Left ventricle myocardium inferior (tissue), 1 donor: ENCODE results near the gene SLC46A2. TPM values are rescaled to one million over a fixed set of nuclear protein-coding genes. Genes with fewer than 3 reads are reported as not detected.

Experiments
- DNase-seq: peaks from one replicate; pipeline ENCODE4 v3.0.0-alpha.2; 2020
- H3K27ac ChIP-seq: fragments of 200-600 bp; replicated peaks from 2 replicates; pipeline ENCODE4 v1.8.0; 2021
- H3K27me3 ChIP-seq: fragments of 200-600 bp; 2 replicates; pipeline ENCODE4 v1.8.0; 2021; ENCODE audit warnings: low read depth
- H3K36me3 ChIP-seq: fragments of 200-600 bp; 2 replicates; pipeline ENCODE4 v1.8.0; 2021
- H3K4me1 ChIP-seq: fragments of 200-600 bp; 2 replicates; pipeline ENCODE4 v1.8.0; 2021
- H3K4me3 ChIP-seq: fragments of 200-600 bp; 2 replicates; pipeline ENCODE4 v1.8.0; 2021; ENCODE audit warnings: mild to moderate bottlenecking, moderate library complexity
- H3K9me3 ChIP-seq: fragments of 200-600 bp; replicated peaks from 2 replicates; pipeline ENCODE4 v1.8.0; 2021
- intact Hi-C: fragments of 100-400 bp; cut with micrococcal nuclease; formaldehyde crosslinking; loops from one replicate; pipeline ENCODE4 v1.11.0; 2022
- total RNA-seq: library from RNA; stranded (reverse); fragmentation: NEBNext Ultra II Directional; extraction: Animal tissue kit (Norgen Biotek cat#: 25700); gene quantifications from one replicate; pipeline ENCODE4 v1.2.1, GENCODE V29; 2021
- TF ChIP-seq, protein P1 (sequence below): fragments of 200-600 bp; IDR thresholded peaks from 2 replicates; pipeline ENCODE4 v1.8.0; 2021; ENCODE audit warnings: antibody characterized with exemption, mild to moderate bottlenecking, borderline replicate concordance
- donor health status: DM: no; HTN: yes; CAD: no; lungs with severe emphysema.

SLC46A2 gene
- total RNA-seq, 1 donor from 2014 or later = not detected

DNA sequence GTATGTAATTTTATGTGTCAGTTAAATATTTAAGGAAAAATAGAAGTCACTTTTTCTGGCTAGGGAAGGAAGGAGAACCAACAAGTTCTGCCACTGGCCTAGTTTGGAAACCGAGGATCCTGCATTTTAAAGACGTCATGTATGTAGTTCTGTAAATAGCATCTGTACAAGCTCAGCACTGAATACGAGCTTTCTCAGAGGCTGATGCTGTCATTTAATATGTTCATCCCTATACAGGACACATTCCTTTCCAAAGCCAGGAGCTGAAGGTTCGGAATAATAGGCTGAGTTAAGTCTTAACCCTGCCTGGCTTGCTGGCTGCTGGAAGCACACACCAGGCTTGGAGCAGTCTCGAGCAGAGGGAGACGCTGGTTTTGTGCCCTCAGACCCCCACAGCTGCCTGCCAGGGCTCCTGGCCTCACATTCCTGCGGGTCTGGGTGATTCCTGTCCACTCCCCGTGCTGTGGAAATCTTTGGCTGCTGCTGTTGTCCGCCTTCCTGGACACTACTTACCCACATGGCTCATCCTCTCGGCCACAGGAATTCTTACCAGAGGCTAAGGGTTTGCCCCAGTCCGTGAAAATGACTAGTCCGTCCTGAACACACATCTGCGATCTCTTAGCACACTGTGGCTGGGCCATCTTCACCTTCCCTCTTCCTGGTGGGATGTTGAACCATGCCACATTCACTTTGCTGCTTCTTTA lies 36.6 kb downstream of the SLC46A2 start:
- no peaks in the 10 kb centered on the region for H3K4me1 ChIP-seq
- H3K9me3 ChIP-seq = no peaks in the 10 kb centered on the region
- peaks cover 6% of the 10 kb centered on the region for H3K36me3 ChIP-seq
- no peak overlapping the region for H3K4me3 ChIP-seq
- DNase-seq = no peak
- intact Hi-C loops = no loop called here
- H3K27ac ChIP-seq = no peak overlapping the region
- TF ChIP-seq, protein P1, sequence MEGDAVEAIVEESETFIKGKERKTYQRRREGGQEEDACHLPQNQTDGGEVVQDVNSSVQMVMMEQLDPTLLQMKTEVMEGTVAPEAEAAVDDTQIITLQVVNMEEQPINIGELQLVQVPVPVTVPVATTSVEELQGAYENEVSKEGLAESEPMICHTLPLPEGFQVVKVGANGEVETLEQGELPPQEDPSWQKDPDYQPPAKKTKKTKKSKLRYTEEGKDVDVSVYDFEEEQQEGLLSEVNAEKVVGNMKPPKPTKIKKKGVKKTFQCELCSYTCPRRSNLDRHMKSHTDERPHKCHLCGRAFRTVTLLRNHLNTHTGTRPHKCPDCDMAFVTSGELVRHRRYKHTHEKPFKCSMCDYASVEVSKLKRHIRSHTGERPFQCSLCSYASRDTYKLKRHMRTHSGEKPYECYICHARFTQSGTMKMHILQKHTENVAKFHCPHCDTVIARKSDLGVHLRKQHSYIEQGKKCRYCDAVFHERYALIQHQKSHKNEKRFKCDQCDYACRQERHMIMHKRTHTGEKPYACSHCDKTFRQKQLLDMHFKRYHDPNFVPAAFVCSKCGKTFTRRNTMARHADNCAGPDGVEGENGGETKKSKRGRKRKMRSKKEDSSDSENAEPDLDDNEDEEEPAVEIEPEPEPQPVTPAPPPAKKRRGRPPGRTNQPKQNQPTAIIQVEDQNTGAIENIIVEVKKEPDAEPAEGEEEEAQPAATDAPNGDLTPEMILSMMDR = no peak
- H3K27me3 ChIP-seq = no peaks in the 10 kb centered on the region

- no peaks in the 10 kb centered on the region for H3K27me3 ChIP-seq
- DNase-seq = no peak
- intact Hi-C loops = no loop called here
- H3K9me3 ChIP-seq = no peaks in the 10 kb centered on the region
- H3K27ac ChIP-seq = no peak overlapping the region
- peaks cover 6% of the 10 kb centered on the region for H3K36me3 ChIP-seq
- TF ChIP-seq, protein P1 = no peak
- no peaks in the 10 kb centered on the region for H3K4me1 ChIP-seq
- no peak overlapping the region for H3K4me3 ChIP-seq
Observed at GRCh38 chr9:112852741-112853504, 37.8 kb downstream of the SLC46A2 start.

- H3K4me1 ChIP-seq = no peaks in the 10 kb centered on the region
- H3K4me3 ChIP-seq = no peak overlapping the region
- H3K27ac ChIP-seq = no peak overlapping the region
- peaks cover 6% of the 10 kb centered on the region for H3K36me3 ChIP-seq
- intact Hi-C loops = no loop called here
- H3K9me3 ChIP-seq = no peaks in the 10 kb centered on the region
- TF ChIP-seq, protein P1 = no peak
- no peaks in the 10 kb centered on the region for H3K27me3 ChIP-seq
- DNase-seq = no peak
Observed at GRCh38 chr9:112850840-112851239, 39.8 kb downstream of the SLC46A2 start.

DNA sequence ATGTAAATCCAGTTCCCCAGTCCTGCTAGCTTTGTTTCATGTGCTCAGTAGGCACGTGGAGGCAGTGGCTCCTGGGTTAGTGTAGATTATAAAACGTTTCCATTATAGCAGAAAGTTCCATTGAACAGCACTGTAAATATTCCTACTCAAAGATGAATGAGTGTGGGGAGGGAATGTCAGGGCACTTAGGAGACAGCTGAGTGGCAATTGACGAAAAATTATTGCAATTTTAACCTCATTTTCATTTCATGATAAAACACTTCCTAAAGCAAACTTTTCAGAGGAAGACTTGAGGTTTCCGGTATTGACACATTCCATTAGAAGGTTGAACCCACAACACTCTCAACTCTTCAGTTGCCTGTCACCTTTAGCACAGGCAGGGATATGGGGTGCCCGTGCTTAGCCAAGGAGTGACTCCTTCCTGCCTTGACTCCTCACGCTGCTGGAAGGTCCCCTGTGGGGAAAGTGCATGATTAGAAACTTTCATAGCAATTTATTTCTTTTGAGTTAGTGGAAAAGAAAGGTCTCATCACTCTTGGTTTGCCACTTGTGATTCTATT lies 41.2 kb downstream of the SLC46A2 start:
- Histone ChIP-seq H3K9me3 (no peaks in the 10 kb centered on the region), H3K27ac (no peak overlapping the region), H3K4me3 (no peak overlapping the region), H3K27me3 (no peaks in the 10 kb centered on the region), H3K36me3 (peaks cover 6% of the 10 kb centered on the region), H3K4me1 (no peaks in the 10 kb centered on the region)
- TF ChIP-seq, protein P1 = no peak
- intact Hi-C loops = no loop called here
- DNase-seq = no peak

DNA sequence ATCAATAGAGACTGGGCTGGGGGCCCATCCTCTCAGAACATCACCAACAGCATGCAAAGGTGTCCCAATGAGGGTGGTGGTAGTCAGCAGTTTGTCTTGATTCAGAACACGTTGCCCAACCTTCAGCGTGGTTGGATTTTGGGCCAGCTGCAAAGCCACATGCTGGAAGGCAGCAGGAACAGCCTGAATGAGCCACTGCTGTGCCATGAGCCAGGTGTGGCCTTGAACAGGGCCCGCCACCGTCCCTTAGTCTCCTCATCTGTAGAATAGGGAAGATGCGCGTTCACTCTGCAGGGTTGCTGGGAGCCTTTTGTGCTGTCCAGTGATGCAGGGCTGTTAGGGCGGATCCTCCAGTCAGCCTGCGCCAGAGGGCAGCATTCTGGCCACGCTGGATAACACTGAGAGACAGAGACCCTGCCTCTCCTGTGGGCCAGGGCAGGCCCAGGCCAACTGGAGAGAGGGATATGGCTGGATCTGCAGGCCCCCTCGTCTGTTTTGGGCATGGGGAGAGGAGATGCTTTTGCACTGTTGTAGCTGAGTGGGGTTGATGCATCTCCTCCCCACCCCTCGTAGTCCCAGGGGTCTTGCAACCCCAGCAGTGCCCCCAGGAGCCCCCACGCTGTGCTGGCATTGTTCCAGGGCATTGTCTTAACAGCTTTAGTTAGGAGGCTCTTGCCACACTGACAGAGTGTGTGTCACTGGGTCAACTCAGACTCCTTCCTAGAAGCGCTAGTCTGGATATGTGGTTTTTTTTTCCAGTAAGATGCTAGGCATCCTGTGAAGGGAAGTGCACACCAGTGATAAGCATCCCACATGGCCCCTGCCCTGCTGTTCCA lies 42.1 kb downstream of the SLC46A2 start:
- no peaks in the 10 kb centered on the region for H3K27me3 ChIP-seq
- no peaks in the 10 kb centered on the region for H3K4me1 ChIP-seq
- DNase-seq = no peak
- peaks cover 6% of the 10 kb centered on the region for H3K36me3 ChIP-seq
- H3K9me3 ChIP-seq = no peaks in the 10 kb centered on the region
- TF ChIP-seq, protein P1 = no peak
- intact Hi-C loops = no loop called here
- no peak overlapping the region for H3K27ac ChIP-seq
- H3K4me3 ChIP-seq = no peak overlapping the region
